Fibroblast of skin of right biceps (primary cell): Measurements from ENCODE around the gene SLC1A2.

ENCODE experiments used
- DNase-seq: peaks from one replicate; pipeline ENCODE4 v3.0.0-alpha.2; 2013

Gene SLC1A2

DNA sequence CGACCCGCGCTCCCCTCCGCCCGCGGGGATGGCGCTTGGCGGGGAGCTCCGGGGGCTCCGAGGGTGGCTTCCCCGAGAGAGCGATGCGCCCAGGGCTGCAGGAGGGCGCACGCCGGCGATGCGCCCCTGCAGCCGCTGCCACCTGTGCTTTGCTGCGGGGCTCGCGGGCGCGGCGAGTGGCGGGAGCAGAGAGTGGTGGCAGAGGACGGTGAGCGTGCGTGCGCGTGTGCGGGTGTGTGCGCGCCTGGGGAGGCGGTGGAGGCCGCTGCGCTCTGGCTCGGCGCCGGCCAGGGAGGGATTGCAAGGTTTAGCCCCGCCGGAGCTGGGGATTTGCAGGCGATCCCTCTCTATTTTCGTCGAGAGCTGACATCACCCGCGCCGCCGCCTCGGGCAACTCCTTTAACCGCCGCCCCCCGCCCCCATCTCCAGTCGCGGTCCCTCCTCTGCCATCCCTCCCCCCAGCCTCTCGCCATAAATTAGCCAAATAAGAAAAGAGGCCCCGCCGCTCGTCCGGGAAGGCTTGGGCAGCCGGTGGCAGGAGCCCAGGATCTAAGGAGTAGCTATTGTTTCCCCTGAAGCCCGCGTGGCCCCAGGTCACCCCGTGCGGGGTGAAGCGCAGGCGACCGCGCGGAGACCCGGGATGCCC lies at the start of gene SLC1A2:
TSS of gene SLC1A2 (minus strand) at position 375 of the 646 bp plus-strand sequence. CDS start 592 bp downstream, outside the sequence.
- DNase-seq: peak; percentile 60

GRCh38 chr11:35466058-35466457 lies 46.7 kb upstream of the SLC1A2 start:
- DNase-seq: no peak

- DNase-seq: no peak
Observed at GRCh38 chr11:35464308-35464707, 45.0 kb upstream of the SLC1A2 start.

GRCh38 chr11:35463331-35463751 lies 44.0 kb upstream of the SLC1A2 start:
- DNase-seq: no peak

GRCh38 chr11:35461917-35462538 lies 42.7 kb upstream of the SLC1A2 start:
- DNase-seq: no peak

DNA sequence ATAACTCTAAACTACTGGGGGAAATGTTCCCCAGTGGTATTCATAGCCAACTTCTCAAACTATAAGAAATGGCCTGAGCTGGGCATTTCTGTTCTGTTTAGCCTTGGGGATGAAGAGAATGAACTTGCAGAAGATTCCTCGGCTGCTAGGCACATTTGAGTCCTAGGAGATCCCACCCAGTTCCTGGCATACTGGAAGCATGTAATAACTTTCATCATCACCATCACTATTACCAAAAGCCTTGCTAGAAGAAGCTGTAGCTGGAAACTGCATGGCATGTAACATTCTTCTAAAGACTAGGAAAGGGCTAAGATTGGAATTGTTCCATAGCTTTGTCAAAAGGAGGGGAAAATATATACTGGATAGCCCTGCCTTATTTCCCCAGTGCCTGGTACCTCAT lies 40.1 kb upstream of the SLC1A2 start:
- no peak for DNase-seq

GRCh38 chr11:35458846-35459245 lies 39.5 kb upstream of the SLC1A2 start:
- peak; percentile 52 for DNase-seq

DNA sequence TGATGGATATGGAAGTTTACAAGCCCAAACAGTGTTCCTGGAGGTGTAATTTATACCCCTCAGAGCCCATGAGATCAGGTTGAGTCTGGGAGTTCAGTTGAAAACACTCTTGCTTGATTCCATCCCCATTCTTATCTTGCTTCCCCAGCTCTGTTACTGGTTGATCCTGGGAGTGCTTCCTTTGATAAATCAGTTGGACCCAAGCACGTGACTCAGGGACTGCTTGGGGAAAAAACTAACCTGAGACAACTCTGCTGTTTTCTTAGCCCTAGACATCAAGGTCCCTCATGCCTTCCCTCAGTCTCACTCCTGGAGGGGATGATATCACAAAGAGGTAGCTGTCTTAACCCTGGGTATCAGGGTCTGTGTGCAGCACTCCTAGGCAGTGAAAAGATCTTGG lies 35.0 kb upstream of the SLC1A2 start:
- no peak for DNase-seq

GRCh38 chr11:35436581-35437250 lies 17.4 kb upstream of the SLC1A2 start:
- no peak for DNase-seq

GRCh38 chr11:35433588-35433987 lies 14.2 kb upstream of the SLC1A2 start:
- DNase-seq: no peak

GRCh38 chr11:35432464-35432863 lies 13.1 kb upstream of the SLC1A2 start:
- no peak for DNase-seq

DNA sequence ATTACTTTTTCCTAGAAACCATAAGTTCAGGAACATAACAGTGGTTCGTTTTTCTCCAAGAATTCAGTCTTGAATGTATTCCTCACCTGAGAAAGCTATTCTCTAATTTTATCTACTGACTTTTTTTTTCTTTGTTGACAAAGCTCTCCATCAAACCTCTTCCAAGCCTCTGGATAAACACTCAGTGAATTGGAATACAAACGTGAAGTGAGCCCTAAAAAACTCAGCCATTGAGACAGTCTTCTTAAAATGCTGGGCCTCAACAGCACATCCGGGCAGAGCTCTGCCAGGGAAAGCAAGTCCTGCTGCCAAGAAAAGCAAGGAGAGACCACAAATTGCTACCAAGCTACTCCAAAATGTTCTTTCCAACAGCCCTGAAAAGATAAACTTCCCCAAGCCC lies 7.7 kb upstream of the SLC1A2 start:
- peak; percentile 81 for DNase-seq

GRCh38 chr11:35426351-35426750 lies 7.0 kb upstream of the SLC1A2 start:
- no peak for DNase-seq

- peak; percentile 17 for DNase-seq
Observed at GRCh38 chr11:35425603-35426212, 6.3 kb upstream of the SLC1A2 start.

DNA sequence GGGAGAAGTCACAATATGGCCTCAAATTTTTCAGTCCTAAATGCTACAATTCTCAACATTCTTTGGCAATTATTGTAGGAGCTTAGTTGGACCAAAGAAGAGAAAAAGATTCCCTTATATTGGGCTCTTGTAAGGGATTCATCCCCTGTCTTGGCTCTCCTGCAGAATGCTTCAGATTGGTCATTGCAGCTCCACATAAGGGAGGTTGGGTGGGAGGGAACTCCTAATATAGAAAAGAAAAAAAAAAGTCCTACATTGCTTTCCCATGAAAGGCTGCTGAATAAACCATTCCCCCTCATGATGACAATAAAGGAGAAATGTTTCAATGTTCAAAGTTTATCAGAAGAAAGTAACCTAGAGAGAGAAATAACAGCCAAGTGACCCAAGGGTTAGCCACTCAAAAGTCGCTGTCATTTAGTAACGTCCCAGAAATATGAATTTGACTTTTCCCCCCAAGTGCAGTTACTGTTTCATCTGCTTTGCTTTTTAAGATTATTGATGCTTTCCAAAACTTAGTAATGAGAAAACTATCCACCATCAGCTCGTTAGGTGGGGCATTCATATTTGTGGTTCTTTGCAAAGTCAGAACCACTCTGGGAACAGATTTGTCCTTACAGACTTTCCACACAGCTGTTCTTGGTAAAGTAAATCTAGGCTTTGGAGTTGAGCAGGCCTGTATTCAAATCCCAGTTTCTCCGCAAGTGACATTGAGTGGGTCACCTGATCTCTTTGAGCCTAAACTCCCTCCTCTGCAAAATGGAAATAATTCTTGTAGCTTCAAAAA lies 5.0 kb upstream of the SLC1A2 start:
- peak; percentile 85 for DNase-seq

DNA sequence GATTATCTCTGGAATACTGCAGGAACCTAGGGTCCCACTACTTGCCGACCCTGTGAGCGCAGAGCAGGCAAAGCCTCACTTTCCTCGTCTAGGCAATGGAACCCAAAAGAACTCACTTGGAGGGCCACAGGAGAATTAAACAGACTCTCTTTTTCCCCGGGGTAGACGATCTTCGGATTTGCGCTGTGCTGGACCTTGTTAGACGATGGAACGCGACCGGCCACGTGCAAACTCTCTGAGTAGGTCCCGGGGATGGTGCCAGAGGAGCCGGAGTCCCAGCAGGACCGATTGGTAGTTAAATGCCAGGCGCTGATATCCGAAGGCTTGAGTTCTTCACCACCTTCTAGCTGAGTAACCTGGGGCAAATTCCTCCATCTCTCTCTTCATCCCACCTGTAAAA lies 1.0 kb upstream of the SLC1A2 start:
- DNase-seq: no peak

GRCh38 chr11:35419830-35420333 lies 524 bp upstream of the SLC1A2 start:
- no peak for DNase-seq

DNA sequence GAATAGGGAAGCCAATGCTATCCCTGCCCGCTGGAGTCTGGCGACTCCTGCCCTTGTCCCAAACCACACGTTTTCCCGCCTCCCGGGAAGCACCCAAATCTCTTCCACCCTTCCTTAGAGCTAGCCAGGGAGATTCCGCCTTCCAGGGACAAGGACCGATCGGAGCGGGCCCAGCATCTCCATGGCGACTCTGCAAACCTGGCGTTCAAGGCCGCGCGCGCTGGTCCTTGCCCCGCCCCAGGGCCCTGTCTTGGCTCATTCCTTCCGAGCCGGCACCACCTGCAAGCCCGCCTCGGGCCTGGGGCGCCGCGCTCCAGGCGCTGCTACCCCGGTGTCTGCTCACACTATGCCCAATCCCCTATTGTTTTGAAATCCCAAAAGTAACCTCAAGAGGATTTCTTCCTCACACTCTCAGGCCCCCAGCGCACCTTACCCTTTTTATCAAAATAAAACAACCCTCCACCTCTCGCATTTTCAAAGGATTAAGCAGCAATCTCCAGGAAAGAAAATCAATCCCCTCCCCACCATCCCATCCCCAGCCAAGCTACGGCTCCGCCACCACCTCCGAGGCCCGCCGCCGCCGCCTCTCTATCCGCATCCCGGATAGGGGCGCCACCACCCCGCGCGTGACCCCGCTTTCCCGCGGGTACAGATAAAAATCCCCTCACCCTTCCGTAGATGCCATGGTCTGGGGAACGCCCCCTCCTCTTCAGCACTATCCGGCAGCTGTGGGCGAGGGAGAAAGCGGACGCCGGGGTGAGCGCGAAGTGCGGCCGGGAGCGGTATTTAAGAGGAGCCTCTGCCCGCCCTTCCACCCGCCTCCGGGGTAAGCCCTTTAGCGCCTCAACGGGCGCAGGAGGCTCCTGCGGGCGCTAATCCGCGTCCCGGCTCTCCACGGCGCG lies 825 bp downstream of the SLC1A2 start:
- peak; percentile 31 for DNase-seq

DNA sequence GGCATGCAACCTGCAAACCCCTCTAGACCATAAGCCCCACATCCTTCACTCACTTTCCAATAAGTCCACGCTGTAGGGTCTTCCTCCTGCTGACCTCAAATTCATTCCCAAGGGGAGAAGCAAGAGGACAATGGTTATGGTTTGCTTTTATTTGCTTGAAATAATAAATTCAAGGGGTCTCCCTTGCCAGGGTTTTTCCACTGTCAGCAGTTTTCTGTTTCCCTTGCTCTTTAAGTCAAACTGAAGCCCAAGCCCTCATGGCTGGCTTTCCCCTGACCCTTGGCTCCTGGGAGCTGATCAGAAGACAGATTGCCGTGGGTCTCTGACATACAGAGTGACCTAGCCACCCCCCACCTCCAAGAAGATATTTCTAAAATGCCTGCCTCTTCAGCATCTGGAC lies 3.9 kb downstream of the SLC1A2 start:
- DNase-seq: no peak

DNA sequence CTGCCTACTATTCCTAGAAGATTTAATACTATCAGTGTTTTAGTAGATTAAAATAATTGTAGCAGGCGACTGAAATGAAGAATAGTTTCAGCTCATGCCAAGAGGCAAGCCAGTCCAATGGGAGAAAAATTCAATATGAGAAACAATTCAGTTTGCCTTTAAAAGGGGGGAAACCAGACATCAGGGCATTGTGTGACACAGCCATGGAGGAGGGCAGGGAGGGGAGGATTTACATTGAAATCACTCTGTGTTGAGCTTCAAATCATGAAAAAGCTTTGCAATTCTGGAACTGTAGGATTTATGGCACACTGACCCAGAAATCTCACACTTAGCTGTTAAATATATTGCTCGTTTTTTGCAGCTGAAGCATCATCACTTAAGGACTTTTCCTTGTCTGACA lies 4.6 kb downstream of the SLC1A2 start:
- no peak for DNase-seq

DNA sequence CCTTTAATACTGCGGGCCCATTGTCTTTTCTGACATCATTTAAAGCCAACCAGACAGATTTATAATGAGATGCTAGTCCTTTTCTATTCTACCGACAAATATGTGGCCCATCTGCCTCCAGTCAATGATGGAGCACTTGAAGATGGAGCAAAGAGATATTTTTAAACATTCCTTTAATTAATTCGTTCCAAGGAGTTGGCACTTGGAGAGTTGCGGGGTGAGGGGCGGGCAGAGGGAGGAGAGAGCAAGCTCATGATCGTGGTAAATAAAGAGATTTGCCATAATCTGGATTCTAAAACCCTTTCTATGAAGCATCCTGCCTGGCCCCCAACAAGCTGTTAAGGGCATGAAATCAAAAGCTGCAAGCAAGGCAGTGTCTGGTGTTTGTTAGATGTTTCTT lies 5.0 kb downstream of the SLC1A2 start:
- no peak for DNase-seq

DNA sequence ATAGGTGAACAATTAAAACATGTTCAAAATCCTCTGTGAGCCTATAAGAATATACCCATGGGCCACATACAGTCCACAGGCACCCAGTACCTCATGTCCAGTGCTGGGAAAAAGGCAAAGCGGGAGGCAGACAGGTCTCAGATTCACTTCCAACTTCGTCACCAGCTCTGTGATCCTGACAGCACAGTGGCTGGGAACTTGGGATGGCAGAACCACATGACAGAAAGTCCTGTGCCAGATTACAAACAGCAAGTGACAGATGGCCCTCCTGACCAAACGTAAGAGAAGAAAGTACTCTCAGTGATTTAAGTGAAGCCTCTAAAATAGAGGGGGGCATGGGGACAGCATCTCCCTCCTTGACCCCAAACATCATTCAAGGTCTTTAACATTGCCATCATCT lies 5.8 kb downstream of the SLC1A2 start:
- no peak for DNase-seq
